ENCODE results near the gene PTAFR. TPM values are rescaled to one million over a fixed set of nuclear protein-coding genes. Genes with fewer than 3 reads are reported as not detected.
A peak's percentile ranks its signal among the peaks of the same experiment; 100 is the strongest.

The PTAFR gene
- total RNA-seq, 2 donors from 2014 or later = 6.5 to 9.2 TPM

- DNase-seq (ENCODE audit: low spot score) (no peak), ATAC-seq (ENCODE audit: insufficient number of reproducible peaks, low FRiP score, low read depth) (no peak)
- Histone ChIP-seq H3K36me3 (no peaks in the 10 kb centered on the region), H3K9me3 (no peaks in the 10 kb centered on the region), H3K27ac (no peak overlapping the region), H3K4me3 (no peak overlapping the region), H3K4me1 (ENCODE audit: control insufficient read depth in 1 of 2, low read depth in 2 of 2) (no peaks in the 10 kb centered on the region), H3K27me3 (replicated peaks; ENCODE audit: insufficient read depth) (no peaks in the 10 kb centered on the region)
- TF ChIP-seq CTCF (IDR thresholded peaks at IDR 0.05) = no peak
Observed at GRCh38 chr1:28157894-28158293, 18.6 kb downstream of the PTAFR start.

DNA sequence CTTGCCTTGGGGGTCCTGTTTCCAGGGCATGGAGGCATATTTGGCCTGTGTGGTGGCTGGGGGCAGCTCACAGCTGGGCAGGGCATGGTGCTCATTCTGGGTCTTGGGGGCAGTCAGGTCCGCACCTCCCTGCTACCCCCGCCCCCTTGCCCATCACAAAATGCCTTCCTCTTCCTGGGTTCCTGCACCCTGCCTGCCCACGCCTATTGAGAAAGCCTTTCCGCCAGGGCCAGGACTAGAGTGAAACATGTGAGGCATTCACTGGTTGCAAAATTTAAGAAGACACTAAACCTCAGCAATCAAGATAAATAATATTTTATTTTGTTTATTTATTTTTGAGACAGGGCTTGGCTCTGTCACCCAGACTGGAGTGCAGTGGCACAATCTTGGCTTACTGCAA lies 19.7 kb downstream of the PTAFR start:
- Histone ChIP-seq H3K4me1 (ENCODE audit: control insufficient read depth in 1 of 2, low read depth in 2 of 2) (no peaks in the 10 kb centered on the region), H3K27ac (peak overlapping the region in 1 of 2 donors; percentile 21), H3K27me3 (replicated peaks; ENCODE audit: insufficient read depth) (no peaks in the 10 kb centered on the region), H3K36me3 (no peaks in the 10 kb centered on the region), H3K9me3 (no peaks in the 10 kb centered on the region), H3K4me3 (no peak overlapping the region)
- DNase-seq (ENCODE audit: low spot score) (no peak), ATAC-seq (ENCODE audit: insufficient number of reproducible peaks, low FRiP score, low read depth) (no peak)
- TF ChIP-seq CTCF (IDR thresholded peaks at IDR 0.05) = no peak

GRCh38 chr1:28155628-28156027 lies 20.9 kb downstream of the PTAFR start:
- Histone ChIP-seq H3K4me1 (ENCODE audit: control insufficient read depth in 1 of 2, low read depth in 2 of 2) (no peaks in the 10 kb centered on the region), H3K9me3 (no peaks in the 10 kb centered on the region), H3K27me3 (replicated peaks; ENCODE audit: insufficient read depth) (no peaks in the 10 kb centered on the region), H3K36me3 (no peaks in the 10 kb centered on the region), H3K27ac (no peak overlapping the region), H3K4me3 (no peak overlapping the region)
- DNase-seq (ENCODE audit: low spot score) = no peak
- no peak for TF ChIP-seq CTCF (IDR thresholded peaks at IDR 0.05)
- no peak for ATAC-seq (ENCODE audit: insufficient number of reproducible peaks, low FRiP score, low read depth)

- ATAC-seq (ENCODE audit: insufficient number of reproducible peaks, low FRiP score, low read depth) (no peak), DNase-seq (ENCODE audit: low spot score) (no peak)
- TF ChIP-seq CTCF (IDR thresholded peaks at IDR 0.05) = no peak
- Histone ChIP-seq H3K9me3 (no peaks in the 10 kb centered on the region), H3K4me1 (ENCODE audit: control insufficient read depth in 1 of 2, low read depth in 2 of 2) (no peaks in the 10 kb centered on the region), H3K36me3 (no peaks in the 10 kb centered on the region), H3K4me3 (no peak overlapping the region), H3K27me3 (replicated peaks; ENCODE audit: insufficient read depth) (no peaks in the 10 kb centered on the region), H3K27ac (no peak overlapping the region)
Observed at GRCh38 chr1:28154078-28154594, 22.4 kb downstream of the PTAFR start.

GRCh38 chr1:28150125-28150780 lies 26.2 kb downstream of the PTAFR start:
- ATAC-seq (ENCODE audit: insufficient number of reproducible peaks, low FRiP score, low read depth) (no peak), DNase-seq (ENCODE audit: low spot score) (no peak)
- H3K4me1 ChIP-seq (ENCODE audit: control insufficient read depth in 1 of 2, low read depth in 2 of 2) = no peaks in the 10 kb centered on the region
- no peak for TF ChIP-seq CTCF (IDR thresholded peaks at IDR 0.05)
- no peak overlapping the region for H3K27ac ChIP-seq
- H3K4me3 ChIP-seq = no peak overlapping the region
- H3K9me3 ChIP-seq = no peaks in the 10 kb centered on the region
- H3K27me3 ChIP-seq (replicated peaks; ENCODE audit: insufficient read depth) = no peaks in the 10 kb centered on the region
- no peaks in the 10 kb centered on the region for H3K36me3 ChIP-seq

All from thoracic aorta (tissue), 2 donors.